Neural progenitor cell (in vitro differentiated cells): ENCODE results near the gene NAT14. TPM values are rescaled to one million over a fixed set of nuclear protein-coding genes. Genes with fewer than 3 reads are reported as not detected.
A peak's percentile ranks its signal among the peaks of the same experiment; 100 is the strongest.

ENCODE experiments used
- DNase-seq: peaks from one replicate; pipeline ENCODE4 v3.0.0-alpha.2; 2016; ENCODE audit warnings: low spot score
- H2AFZ ChIP-seq: fragments of 200-600 bp; sonication (generic); replicated peaks from 2 replicates; pipeline ENCODE4 v1.6.1; 2016; ENCODE audit warnings: antibody characterized with exemption
- H3F3A ChIP-seq: fragments of 200-600 bp; sonication (generic); 2 replicates; pipeline ENCODE4 v1.6.1; 2016; ENCODE audit warnings: antibody characterized with exemption, low read depth
- H3K27ac ChIP-seq: fragments of 200-600 bp; sonication (generic); 2 replicates; pipeline ENCODE4 v1.5.1; 2016; ENCODE audit warnings: mild to moderate bottlenecking
- H3K27me3 ChIP-seq: fragments of 200-600 bp; sonication (generic); 2 replicates; pipeline ENCODE4 v1.6.1; 2016; ENCODE audit warnings: mild to moderate bottlenecking, moderate library complexity
- H3K36me3 ChIP-seq: fragments of 200-600 bp; sonication (generic); 2 replicates; pipeline ENCODE4 v1.5.1; 2016
- H3K4me1 ChIP-seq: fragments of 200-600 bp; sonication (generic); 2 replicates; pipeline ENCODE4 v1.6.1; 2016; ENCODE audit warnings: mixed run types
- H3K4me2 ChIP-seq: fragments of 200-600 bp; sonication (generic); 2 replicates; pipeline ENCODE4 v1.6.1; 2016
- H3K4me3 ChIP-seq: fragments of 200-600 bp; sonication (generic); 2 replicates; pipeline ENCODE4 v1.5.1; 2016
- H3K79me2 ChIP-seq: fragments of 200-600 bp; sonication (generic); 2 replicates; pipeline ENCODE4 v1.6.1; 2016; ENCODE audit warnings: low read depth
- H3K9ac ChIP-seq: fragments of 200-600 bp; sonication (generic); 2 replicates; pipeline ENCODE4 v1.6.1; 2016
- H3K9me3 ChIP-seq: fragments of 200-600 bp; sonication (generic); 2 replicates; pipeline ENCODE4 v1.5.1; 2016; ENCODE audit warnings: low read depth
- H4K20me1 ChIP-seq: fragments of 200-600 bp; sonication (generic); 2 replicates; pipeline ENCODE4 v1.6.1; 2016; ENCODE audit warnings: low read depth
- H3K27ac Mint-ChIP-seq: 3 replicates; pipeline ENCODE4 v1.8.0; 2021; ENCODE audit warnings: mixed read lengths
- H3K27me3 Mint-ChIP-seq: 2 replicates; pipeline ENCODE4 v1.8.0; 2022; ENCODE audit warnings: low read depth, mild to moderate bottlenecking, inconsistent platforms, moderate library complexity, mixed read lengths; ENCODE audit not compliant: insufficient read depth
- H3K36me3 Mint-ChIP-seq: 3 replicates; pipeline ENCODE4 v1.8.0; 2021; ENCODE audit warnings: mixed read lengths
- H3K4me1 Mint-ChIP-seq: 3 replicates; pipeline ENCODE4 v1.8.0; 2021; ENCODE audit warnings: mixed read lengths
- H3K4me3 Mint-ChIP-seq: 3 replicates; pipeline ENCODE4 v1.8.0; 2021; ENCODE audit warnings: mild to moderate bottlenecking, moderate library complexity, mixed read lengths
- H3K9me3 Mint-ChIP-seq: 3 replicates; pipeline ENCODE4 v1.8.0; 2020; ENCODE audit warnings: mixed read lengths
- CTCF ChIP-seq: fragments of 200-600 bp; sonication (generic); IDR thresholded peaks from 2 replicates; pipeline ENCODE4 v1.5.1; 2017; ENCODE audit warnings: antibody characterized with exemption, mild to moderate bottlenecking
- EZH2 ChIP-seq: fragments of 200-600 bp; sonication (generic); IDR thresholded peaks from 2 replicates; pipeline ENCODE4 v1.6.1; 2017; ENCODE audit warnings: antibody characterized with exemption, mild to moderate bottlenecking, moderate library complexity
- EZH2phosphoT487 ChIP-seq: fragments of 200-600 bp; sonication (generic); IDR thresholded peaks from 2 replicates; pipeline ENCODE4 v1.6.1; 2017; ENCODE audit warnings: antibody characterized with exemption
- total RNA-seq: library from RNA; depleted of rRNA; stranded (reverse); fragments of >200 nt; gene quantifications from 2 replicates; pipeline ENCODE4 v1.2.3, GENCODE V29; 2015; ENCODE audit warnings: low replicate concordance

Gene NAT14
- total RNA-seq, 1 donor from 2014 or later: 16.2 TPM

GRCh38 chr19:55477905-55478304 is 7.1 kb upstream of the NAT14 start:
- Histone ChIP-seq H3K4me1 (peaks cover 42% of the 10 kb centered on the region), H3K4me2 (peak overlapping the region; percentile 78), H3K27ac (no peak overlapping the region), H3K36me3 (no peaks in the 10 kb centered on the region), H3K9ac (no peak overlapping the region), H3K79me2 (peaks cover 19% of the 10 kb centered on the region), H3K4me3 (peak overlapping the region; percentile 72), H3K27me3 (no peaks in the 10 kb centered on the region), H4K20me1 (no peaks in the 10 kb centered on the region), H3K9me3 (no peaks in the 10 kb centered on the region), H3F3A (peaks cover 49% of the 10 kb centered on the region), H2AFZ (no peak overlapping the region)
- H3K4me1 Mint-ChIP-seq: peaks cover 49% of the 10 kb centered on the region
- H3K27ac Mint-ChIP-seq: peak overlapping the region; percentile 44
- no peak for DNase-seq
- H3K9me3 Mint-ChIP-seq: no peaks in the 10 kb centered on the region
- peaks cover 2% of the 10 kb centered on the region for H3K36me3 Mint-ChIP-seq
- TF ChIP-seq EZH2phosphoT487 (no peak), CTCF (no peak), EZH2 (no peak)
- peaks cover 16% of the 10 kb centered on the region for H3K27me3 Mint-ChIP-seq
- H3K4me3 Mint-ChIP-seq: peak overlapping the region; percentile 95

GRCh38 chr19:55478364-55478763 is 6.6 kb upstream of the NAT14 start:
- peaks cover 39% of the 10 kb centered on the region for H3K4me1 ChIP-seq
- TF ChIP-seq EZH2phosphoT487 (no peak), CTCF (no peak), EZH2 (no peak)
- peaks cover 19% of the 10 kb centered on the region for H3K79me2 ChIP-seq
- H3F3A ChIP-seq: peaks cover 44% of the 10 kb centered on the region
- no peak overlapping the region for H3K9ac ChIP-seq
- no peaks in the 10 kb centered on the region for H3K27me3 ChIP-seq
- no peak overlapping the region for H2AFZ ChIP-seq
- H3K4me2 ChIP-seq: no peak overlapping the region
- H3K9me3 ChIP-seq: no peaks in the 10 kb centered on the region
- H3K36me3 Mint-ChIP-seq: peaks cover 2% of the 10 kb centered on the region
- H3K4me3 ChIP-seq: no peak overlapping the region
- H3K36me3 ChIP-seq: no peaks in the 10 kb centered on the region
- no peak overlapping the region for H3K27ac ChIP-seq
- H3K27me3 Mint-ChIP-seq: peaks cover 14% of the 10 kb centered on the region
- H3K4me1 Mint-ChIP-seq: peaks cover 46% of the 10 kb centered on the region
- H3K9me3 Mint-ChIP-seq: no peaks in the 10 kb centered on the region
- H4K20me1 ChIP-seq: no peaks in the 10 kb centered on the region
- DNase-seq: no peak
- peak overlapping the region; percentile 44 for H3K27ac Mint-ChIP-seq
- H3K4me3 Mint-ChIP-seq: peak overlapping the region; percentile 95

- peaks cover 14% of the 10 kb centered on the region for H3K27me3 Mint-ChIP-seq
- H3K36me3 Mint-ChIP-seq: peaks cover 2% of the 10 kb centered on the region
- Histone ChIP-seq H4K20me1 (no peaks in the 10 kb centered on the region), H3K27ac (no peak overlapping the region), H3K4me3 (no peak overlapping the region), H3K9ac (no peak overlapping the region), H3K4me1 (peaks cover 32% of the 10 kb centered on the region), H3F3A (peaks cover 42% of the 10 kb centered on the region), H3K36me3 (no peaks in the 10 kb centered on the region), H3K27me3 (no peaks in the 10 kb centered on the region), H3K9me3 (no peaks in the 10 kb centered on the region), H3K4me2 (no peak overlapping the region), H3K79me2 (peaks cover 19% of the 10 kb centered on the region), H2AFZ (no peak overlapping the region)
- no peak for TF ChIP-seq EZH2phosphoT487
- TF ChIP-seq CTCF: no peak
- TF ChIP-seq EZH2: no peak
- H3K4me1 Mint-ChIP-seq: peaks cover 41% of the 10 kb centered on the region
- no peak for DNase-seq
- no peaks in the 10 kb centered on the region for H3K9me3 Mint-ChIP-seq
- H3K27ac Mint-ChIP-seq: peak overlapping the region; percentile 27
- peak overlapping the region; percentile 95 for H3K4me3 Mint-ChIP-seq
Measured at GRCh38 chr19:55479045-55479444, 5.9 kb upstream of the NAT14 start.
